G401 (cell line): ENCODE measurements around the gene USP6. TPM values are rescaled to one million over a fixed set of nuclear protein-coding genes. Genes with fewer than 3 reads are reported as not detected.
"Not testable (repeated sequence)": the region's sequence is repeated elsewhere in the genome, so short reads cannot be mapped to it uniquely, and the experiment has no call there.

ENCODE experiments used
- DNase-seq: peaks from one replicate; pipeline ENCODE4 v3.0.0-alpha.2; 2015; ENCODE audit warnings: low spot score
- in situ Hi-C: cut with HindIII; loops from 2 replicates; pipeline ENCODE4 v1.10.0; 2016; ENCODE audit warnings: low sequenced_read_pairs, mixed read lengths
- total RNA-seq: library from RNA; depleted of rRNA; stranded (reverse); fragments of >200 nt; shearing (Covaris generic); gene quantifications from 2 replicates; pipeline ENCODE4 v1.2.3, GENCODE V29; 2014

Gene USP6
- total RNA-seq, 1 experiment from 2014 or later: not detected

DNA sequence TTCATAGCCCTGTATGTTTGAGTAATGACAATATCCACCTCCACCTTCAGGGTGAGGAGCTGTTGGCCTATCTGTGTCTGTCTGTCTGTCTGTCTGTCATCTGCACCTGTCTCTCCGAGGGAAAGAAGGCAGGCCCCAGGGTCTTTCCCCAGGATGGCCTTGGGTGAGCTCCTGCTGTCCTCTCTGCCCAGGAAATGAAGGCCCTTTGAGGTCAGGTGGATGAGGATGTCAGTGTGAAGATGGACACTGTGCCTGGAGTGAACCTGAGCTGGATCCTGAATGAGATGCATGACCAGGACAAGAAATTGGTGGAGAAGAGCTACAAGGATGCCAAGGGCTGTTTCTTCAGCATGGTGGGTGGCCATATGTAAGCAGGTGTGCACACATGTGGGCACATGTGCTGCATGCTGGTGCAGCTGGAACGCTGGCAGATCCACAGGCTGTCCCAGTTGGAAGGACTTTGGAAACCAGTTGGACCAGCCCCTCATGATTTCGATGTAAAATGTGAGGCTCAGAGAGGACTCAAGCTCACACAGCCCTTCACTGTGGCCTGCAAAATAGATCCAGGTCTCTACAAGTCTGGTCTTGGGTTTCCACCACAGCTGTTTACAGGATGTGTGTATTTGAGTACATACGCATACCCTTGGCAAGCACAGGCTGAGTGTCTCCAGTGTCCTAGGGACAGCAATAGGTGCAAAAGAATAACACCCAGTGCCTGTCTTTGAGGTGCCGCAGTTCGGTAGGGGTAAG, 4.8 kb downstream of the USP6 start:
- DNase-seq, in situ Hi-C loops: not testable (repeated sequence)

DNA sequence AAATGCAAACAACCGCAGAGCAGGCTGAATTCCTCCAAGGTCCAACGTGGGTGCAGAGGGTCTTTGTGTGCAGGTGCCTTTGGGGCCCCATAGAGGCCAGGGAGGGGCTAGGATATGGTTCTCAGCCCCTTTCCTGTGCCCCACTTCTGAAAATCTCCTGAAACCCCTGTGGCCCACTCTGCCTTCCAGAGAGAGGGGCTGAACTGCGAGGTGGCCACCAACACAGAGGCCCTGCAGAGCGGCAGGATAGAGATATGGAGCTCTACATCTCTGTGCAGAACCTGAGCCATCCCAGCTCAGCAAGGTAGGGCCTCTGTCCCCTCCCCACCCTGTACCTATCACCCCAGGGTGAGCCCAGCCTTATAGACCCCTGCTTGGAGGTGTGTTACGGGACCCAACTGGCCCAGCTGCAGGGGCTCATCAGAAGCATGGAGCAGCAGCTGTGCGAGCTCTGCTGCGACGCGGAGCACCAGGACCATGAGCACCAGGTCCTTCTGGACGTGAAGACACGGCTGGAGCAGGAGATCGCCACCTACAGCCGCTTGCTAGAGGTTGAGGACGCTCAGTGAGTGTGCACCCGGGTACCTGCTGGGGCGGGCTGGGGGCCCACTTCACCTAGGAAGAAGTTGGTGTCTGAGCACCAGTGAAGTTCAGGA, 5.5 kb downstream of the USP6 start:
- no peak for DNase-seq
- in situ Hi-C loops: no loop called here

DNA sequence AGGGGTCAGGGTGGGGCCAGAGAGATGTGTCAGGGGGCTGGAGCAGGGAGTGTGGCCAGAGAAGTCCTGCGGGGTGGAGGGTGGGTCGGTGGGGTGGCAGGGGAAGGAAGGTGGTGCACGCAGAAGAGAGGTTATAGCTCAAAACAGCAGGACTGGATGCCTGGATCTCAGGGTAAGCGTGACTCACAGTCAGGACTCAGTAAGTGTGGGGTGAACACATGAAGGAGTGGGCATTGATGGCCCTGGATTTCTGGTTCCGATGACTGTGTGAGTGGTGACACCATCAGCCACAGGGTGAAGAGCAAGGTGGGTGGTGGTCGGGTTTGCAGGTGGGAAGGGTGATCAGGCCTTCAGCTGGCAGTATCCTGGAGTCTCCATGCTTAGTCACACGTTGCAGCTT, 6.2 kb downstream of the USP6 start:
- DNase-seq, in situ Hi-C loops: not testable (repeated sequence)

DNA sequence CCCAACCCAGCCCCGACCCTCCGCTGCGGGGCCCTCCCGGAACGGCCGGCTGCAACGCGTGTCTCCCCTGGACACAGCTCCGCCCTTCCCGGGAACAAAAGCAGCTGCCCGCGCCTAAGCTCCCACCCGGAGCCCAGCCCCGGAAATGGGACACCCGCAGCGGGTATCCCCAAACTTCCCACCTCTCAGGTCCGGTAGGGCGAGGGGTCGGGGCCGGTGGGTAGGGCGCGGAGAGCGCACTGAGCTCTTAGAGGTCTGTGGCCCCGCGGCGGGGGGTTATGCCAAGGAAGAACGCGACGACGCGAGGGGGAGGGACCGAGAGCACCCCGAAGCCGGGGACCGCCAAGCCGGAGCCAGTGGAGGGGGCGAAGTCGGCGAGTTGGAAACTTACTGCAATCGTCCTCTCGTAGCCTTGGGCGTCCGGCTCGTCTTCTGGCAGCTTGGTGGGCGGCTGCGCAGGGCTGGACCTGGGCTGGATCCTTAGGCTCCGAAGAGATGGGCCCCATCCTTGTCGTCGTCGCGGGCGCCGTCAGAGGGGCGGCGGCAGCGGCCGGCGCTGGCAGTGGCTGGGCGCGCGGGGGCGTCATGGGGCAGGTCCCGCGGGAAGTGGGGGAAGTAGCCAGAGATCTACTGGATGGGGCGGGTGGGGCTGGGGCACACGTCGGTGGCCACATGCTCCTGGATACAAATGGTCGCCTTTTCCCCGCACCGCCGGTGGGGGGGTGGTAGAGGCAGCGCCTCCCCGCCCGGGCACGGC, 6.9 kb downstream of the USP6 start:
- in situ Hi-C loops: no loop called here
- no peak for DNase-seq

DNA sequence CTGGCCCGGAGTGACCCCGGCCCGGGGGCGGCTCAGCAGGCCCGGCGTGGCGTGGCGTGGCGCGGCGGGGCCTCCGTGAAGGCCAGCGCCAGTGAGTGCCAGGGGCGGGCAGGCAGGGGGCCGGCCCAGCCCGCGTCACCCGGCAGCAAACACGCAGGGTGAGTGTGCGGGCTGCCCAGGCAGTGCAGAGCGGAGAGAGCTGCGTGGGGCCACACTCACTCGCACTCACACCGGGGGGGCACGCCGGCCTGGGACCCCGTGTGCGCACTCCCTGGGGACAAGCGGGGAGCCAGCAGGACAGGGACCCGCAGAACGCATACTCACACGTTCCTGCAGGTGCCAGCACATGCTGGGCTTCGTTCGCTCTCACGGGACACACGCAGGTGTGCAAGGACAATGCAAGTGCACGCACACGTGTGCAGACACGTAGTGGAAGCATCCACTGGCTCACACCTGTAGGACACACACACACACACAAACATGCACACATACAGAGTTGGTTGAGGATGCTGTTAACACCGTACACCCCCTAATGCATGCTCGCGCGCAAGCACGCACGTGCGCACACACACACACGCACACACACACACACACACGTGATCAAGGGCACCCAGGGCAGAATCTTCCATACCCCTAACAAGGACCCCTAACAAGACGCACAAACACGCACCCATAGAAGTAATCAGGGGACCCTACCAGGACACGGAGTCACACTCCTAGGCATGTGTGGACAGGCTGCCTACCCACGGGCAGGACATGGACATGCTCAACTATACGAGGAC, 7.7 kb downstream of the USP6 start:
- in situ Hi-C loops: no loop called here
- DNase-seq: no peak

DNA sequence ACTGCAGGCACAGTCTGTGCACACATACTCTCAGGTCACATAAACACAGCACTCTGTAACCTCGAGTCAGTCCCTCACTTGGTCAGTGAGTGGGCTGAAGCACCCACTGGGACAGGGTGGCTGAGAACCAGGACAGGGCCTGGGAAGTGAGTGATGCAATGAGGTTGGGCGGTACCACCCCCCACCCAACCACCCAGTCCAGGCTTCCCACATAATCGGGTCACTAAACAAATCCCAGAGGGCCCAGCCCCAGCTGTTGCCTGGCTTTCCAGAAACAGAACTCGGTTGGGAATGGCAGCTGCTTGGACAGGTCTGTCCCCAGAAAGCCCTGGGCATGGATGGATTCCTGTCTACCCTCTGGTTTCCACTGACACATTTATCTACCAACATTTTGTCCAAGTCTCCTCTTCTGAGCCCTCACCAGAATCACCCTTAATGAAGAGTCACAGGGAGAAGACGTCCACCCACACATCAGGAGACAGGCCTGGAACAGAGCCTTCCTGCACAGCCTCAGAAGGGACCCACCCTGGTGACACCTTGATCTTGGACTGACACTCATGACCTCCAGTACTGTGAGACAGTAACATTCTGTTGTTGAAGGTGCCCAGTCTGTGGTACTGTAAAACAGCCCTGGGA, 8.4 kb downstream of the USP6 start:
- DNase-seq, in situ Hi-C loops: not testable (repeated sequence)

DNA sequence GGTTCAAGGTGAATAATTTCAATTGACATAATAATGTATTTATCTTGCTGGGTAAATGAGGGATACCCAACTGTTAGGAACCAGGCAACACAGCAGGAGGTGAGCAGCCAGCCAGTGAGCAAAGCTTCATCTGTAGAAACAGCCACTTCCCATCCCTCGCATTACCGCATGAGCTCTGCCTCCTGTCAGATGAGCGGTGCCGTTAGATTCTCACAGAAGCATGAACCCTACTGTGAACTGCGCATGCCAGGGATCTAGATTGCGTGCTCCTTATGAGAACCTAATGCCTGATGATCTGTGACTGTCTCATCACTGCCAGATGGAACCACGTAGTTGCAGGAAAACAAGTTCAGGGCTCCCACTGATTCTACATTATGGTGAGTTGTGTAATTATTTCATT, 9.1 kb downstream of the USP6 start:
- in situ Hi-C loops, DNase-seq: not testable (repeated sequence)

DNA sequence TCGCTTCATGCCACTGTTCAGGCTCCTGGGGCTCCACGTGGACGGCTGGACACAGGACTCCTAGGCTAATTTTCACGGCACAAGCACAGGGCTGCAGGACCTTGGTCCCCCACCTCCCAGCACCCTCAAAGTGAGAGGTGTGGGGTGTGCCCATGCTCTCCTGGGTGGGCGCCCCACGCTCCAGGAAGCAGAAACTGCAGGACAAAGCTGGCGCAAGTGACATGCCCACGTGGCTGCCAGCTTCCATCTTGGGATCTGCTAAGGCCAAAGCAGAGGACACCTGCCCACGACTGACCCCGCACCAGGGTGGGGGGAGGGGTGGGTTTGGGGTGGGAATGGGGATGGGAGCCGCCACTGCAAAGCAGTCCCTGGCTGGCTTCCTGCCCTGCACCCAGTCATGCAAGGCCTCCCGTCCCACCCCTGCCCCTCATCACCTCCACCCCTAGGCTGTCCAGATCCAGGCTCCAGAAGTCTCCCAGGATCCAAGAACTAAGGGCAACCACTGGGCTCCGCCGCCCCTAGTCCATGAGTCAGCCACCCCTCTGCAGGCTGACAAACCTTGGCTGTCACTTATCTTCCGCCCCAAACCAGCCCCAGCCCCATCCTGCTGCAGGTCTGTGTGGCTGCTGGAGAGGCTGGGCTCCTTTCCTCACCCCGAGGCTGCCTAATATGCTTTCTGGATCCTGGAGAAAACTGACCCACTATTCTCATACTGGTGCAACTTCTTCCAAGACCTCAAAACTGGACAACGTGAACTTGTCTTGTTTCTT, 11.1 kb downstream of the USP6 start:
- in situ Hi-C loops: no loop called here

DNA sequence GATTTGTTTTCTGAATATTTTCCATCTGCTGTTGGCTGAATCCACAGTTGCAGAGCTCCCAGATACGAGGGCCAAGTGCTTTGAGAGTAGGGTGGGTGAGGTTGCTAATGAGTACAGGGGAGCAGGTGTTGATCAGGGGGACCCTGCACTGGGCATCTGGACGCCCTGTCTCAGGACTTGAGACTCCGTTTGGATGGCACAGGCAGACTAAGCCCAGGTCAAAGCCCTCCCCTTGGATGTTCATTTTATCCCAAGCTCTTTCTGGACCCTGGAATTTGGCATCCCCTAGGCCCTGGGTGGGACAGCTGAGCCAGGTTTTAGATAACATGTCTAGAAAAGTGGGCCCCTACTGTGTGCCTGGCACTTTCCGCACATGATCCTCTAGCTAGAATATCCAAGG, 12.1 kb downstream of the USP6 start:
- no peak for DNase-seq
- in situ Hi-C loops: no loop called here

More for the DNA sequence above, 11.1 kb downstream of the USP6 start:
- no peak for DNase-seq

DNA sequence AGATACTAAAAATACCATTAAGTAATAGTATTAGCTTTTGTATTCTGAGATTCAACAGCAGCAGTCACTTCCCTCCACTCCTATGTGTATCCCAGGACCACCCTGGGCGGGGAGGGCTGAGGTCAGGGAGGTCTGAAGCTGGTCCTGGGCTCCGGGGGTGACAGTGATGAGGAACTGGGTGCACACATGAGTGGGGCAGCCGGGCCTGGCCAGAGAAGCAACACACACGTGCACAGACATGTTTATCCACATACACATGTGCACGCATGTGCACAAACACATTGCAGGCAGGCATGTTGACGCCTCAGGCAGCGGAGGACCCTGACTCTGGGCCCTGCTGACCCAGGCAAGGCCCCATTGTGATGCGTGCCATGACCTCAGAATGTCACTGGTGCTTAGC, 12.6 kb downstream of the USP6 start:
- in situ Hi-C loops, DNase-seq: not testable (repeated sequence)

DNA sequence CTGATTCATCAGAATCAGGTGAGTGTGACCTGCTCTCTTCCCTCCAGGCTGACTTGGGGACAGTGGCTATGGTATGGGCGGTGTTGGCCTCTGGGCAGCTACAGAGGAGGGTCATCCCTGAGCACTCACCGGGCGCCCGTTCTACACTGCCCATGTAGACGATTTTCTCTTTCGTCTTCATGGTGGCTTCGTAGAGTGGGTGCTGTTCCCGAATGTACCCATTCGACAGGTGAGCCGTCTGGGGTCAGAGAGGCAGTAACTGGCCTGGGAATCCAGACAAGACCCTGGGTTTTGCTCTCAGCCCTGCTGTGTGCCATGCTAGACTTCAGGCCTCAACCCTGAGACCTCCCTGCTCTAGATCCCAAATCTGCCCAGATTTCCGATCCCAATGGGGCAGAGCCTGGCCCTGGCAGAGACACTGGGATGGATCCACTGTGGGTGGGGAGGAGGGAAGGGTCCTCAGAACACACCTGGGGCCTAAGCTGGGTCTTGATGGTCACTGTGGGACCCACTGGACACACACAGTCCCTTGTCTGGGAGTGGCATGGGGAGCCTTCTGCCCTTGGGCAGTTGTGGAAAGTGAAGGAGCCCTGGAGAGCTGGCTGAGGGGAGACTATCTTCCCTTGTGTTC, 13.2 kb downstream of the USP6 start:
- in situ Hi-C loops: no loop called here
- DNase-seq: no peak

DNA sequence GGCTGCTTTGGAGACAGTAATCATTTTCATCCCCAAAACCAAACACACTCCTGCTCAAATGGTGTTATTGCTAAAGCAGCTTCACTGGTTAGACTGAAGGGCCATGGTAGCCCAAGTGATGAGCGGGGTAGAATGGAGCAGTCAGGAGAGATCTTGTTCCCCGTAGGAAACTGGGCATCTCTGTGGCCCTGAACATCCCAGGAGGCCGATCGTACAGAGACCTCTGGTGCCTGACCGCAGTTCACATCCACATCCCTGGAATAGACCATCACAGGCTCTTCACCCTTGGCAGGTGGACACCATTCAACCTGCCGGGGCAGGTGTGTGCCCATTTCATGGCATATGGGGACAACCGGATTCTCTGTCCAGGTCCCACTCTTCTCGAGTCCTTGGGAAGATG, 13.9 kb downstream of the USP6 start:
- in situ Hi-C loops, DNase-seq: not testable (repeated sequence)

DNA sequence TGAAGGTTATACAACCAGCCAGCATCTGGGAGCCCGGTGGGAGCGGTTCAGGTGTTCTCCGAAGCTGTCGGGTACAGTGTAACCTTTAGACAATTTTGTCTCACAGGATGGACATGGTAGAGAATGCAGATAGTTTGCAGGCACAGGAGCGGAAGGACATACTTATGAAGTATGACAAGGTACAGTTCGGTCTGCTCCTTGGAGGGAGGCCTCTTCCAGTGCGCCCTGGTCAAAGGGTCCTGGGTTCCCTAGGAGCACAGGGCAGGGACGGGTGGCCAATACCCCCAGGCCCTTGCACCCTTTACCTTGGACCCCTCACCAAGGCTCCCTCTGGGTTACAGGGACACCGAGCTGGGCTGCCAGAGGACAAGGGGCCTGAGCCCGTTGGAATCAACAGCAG, 14.4 kb downstream of the USP6 start:
- DNase-seq, in situ Hi-C loops: not testable (repeated sequence)

DNA sequence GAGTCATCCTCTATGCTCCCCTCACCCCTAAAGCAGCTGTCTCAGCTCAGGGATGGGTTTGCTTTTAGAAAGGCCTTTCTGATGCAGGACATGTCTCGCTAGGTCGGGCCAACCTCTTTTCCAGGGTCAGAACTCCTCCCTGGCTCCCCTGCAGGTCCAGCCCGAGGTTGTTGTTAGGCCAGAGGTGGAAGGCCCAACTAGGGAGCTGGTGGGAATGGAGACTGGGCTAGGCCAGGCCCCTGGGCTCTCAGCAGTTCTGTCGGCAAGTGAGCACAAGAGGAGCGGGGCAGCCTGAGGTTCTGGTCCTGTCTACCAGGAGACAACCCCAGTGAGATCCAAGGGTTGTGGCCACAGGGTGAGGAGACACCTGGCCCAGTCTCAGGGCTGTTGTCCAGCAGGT, 14.9 kb downstream of the USP6 start:
- in situ Hi-C loops: not testable (repeated sequence)

DNA sequence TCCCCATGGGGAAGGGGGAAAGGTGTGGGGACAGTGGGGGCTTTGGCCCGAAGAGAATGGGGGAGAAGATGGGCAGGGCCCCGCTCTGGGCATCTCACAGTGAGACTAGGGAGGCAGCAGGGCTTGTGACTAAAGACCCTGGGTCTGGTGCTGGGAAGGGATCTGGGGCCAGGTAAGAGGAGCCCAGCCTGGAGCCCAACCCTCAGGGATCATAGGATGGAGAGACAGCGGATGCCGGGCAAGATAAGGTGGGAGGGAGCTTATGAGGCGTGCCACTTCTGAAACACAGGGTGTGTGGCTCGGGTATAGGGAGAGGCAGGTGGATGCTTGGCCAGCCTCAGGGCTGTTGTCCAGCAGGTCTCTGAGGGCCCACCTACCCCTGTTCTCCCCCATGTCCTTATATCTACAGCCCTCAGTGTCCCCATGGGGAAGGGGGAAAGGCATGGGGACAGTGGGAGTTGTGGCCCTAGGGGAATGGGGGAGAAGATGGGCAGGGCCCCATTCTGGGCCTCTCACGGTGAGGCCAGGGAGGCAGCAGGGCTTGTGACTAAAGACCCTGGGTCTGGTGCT, 15.4 kb downstream of the USP6 start:
- in situ Hi-C loops: no loop called here
- no peak for DNase-seq

More for the DNA sequence above, 14.9 kb downstream of the USP6 start:
- DNase-seq: not testable (repeated sequence)

DNA sequence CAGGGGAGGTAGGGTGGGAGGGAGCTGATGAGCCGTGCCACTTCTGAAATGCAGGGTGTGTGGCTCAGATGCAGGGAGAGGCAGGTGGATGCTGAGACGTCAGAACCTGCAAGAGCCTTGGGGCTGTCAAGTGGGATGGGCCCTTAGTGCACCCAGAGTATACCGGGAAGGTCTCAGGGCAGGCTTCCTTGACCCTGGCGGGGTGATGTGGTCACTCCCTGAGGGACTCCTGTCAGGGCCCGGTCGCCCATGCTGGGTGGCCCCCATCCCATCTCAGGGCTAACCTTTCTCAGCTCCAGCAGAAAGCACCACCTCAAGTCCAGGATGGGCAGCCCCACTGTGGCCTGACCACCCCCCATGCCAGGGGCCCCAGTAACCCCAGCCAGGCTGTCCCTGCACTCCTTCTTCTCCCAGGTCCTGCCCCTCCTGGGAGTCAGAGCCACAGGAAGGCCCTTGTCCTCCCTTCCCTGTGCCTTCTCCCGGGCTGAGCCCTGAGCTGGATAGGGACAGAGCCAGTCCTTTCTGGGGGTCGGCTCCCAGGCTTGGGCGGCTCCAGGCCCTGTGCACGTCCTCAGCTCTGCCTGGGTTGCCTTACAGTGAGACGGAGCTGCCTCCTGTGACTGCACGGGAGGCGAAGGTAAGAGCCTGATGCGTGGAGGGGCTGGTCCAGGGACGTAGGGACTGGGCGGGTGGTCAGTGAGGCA, 16.1 kb downstream of the USP6 start:
- in situ Hi-C loops, DNase-seq: not testable (repeated sequence)
